ENCODE results near the gene RAPGEF1. TPM values are rescaled to one million over a fixed set of nuclear protein-coding genes. Genes with fewer than 3 reads are reported as not detected.

The RAPGEF1 gene, protein sequence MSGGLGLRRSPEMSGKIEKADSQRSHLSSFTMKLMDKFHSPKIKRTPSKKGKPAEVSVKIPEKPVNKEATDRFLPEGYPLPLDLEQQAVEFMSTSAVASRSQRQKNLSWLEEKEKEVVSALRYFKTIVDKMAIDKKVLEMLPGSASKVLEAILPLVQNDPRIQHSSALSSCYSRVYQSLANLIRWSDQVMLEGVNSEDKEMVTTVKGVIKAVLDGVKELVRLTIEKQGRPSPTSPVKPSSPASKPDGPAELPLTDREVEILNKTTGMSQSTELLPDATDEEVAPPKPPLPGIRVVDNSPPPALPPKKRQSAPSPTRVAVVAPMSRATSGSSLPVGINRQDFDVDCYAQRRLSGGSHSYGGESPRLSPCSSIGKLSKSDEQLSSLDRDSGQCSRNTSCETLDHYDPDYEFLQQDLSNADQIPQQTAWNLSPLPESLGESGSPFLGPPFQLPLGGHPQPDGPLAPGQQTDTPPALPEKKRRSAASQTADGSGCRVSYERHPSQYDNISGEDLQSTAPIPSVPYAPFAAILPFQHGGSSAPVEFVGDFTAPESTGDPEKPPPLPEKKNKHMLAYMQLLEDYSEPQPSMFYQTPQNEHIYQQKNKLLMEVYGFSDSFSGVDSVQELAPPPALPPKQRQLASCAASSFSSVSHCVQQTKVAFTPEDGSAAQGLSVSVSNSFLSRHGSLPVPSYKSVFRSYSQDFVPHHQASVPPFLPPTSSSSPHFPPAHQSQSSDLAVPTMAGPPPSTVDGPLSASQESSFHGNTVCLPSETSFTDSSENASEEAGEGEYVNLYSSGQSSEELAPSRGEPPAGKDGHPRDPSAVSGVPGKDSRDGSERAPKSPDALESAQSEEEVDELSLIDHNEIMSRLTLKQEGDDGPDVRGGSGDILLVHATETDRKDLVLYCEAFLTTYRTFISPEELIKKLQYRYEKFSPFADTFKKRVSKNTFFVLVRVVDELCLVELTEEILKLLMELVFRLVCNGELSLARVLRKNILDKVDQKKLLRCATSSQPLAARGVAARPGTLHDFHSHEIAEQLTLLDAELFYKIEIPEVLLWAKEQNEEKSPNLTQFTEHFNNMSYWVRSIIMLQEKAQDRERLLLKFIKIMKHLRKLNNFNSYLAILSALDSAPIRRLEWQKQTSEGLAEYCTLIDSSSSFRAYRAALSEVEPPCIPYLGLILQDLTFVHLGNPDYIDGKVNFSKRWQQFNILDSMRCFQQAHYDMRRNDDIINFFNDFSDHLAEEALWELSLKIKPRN (N-terminal part only)
- 89.5 and 106 TPM in 2 replicates for total RNA-seq

DNA sequence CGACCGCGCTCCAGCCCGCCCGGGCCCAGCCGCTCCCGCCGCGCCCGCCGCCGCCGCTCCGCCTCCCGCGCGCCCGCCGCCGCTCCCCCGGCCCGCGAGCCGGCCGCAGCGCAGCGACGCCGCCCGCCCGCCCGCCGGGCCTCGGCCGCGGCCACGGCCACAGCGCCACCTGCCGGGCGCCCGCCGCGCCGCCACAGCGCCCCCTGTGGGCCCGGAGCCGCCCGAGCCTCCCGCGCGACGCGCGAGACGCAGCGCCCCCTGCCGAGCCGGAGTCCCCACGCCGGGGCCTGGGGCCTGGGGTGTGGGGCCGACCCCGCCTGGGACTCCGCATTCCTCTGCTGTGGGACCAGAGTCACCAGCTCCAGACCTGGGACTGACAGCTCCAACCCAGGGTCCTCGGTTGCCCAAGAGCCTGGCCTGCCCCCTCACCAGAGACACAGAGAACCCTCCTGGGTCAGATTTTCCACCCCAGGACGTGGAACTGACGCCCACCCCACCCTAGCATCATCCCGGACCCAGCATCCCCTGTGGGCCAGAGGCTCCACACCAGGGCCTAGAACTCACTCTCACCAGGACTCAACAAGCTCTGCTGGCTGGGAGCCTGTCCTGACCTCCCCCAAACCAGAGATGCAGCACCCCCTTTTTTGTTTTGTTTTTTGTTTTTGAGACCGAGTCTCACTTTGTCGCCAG, at the start of gene RAPGEF1:
Gene RAPGEF1, minus strand, starts transcription at position 118 of the 690 bp plus-strand sequence. CDS start 246 bp downstream, outside the sequence.

DNA sequence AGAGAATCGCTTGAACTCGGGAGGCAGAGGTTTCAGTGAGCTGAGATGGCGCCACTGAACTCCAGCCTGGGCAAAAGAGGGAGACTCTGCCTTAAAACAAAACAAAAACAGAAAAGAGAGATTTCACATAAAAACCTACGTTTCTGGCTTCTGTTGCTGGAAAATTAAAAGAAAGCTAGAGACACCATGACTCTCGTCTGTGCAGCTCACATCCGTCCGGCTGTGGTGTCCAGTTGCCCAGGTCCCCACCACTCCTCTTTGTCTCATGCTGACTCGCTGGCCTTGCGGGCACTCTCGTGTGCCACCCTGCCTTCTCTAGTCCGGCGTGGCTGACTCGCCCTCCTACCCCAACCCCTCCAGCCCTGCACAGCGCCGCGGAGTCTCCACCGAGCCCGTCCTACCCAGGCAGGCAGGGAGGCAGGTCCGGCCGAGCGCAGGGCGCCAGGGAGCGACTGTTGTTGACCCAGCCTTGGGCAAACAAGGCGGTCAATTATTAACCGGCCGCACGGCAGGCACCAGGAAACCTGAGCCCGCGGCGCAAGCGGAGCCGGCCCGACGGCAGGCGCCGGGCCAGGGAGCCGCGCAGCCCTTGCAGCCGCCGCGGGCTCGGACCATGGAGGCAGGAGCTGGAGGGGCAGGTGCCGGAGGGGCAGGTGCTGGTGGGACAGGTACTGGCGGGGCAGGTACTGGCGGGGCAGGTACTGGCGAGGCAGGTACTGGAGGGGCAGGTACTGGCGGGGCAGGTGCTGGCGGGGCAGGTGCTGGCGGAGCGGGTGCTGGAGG, 194.7 kb downstream of the RAPGEF1 start, which contains the start of gene PRRT1B:
Gene PRRT1B, plus strand, starts transcription at position 521 of the 783 bp plus-strand sequence. Its CDS starts 93 bp downstream, at position 614.

DNA sequence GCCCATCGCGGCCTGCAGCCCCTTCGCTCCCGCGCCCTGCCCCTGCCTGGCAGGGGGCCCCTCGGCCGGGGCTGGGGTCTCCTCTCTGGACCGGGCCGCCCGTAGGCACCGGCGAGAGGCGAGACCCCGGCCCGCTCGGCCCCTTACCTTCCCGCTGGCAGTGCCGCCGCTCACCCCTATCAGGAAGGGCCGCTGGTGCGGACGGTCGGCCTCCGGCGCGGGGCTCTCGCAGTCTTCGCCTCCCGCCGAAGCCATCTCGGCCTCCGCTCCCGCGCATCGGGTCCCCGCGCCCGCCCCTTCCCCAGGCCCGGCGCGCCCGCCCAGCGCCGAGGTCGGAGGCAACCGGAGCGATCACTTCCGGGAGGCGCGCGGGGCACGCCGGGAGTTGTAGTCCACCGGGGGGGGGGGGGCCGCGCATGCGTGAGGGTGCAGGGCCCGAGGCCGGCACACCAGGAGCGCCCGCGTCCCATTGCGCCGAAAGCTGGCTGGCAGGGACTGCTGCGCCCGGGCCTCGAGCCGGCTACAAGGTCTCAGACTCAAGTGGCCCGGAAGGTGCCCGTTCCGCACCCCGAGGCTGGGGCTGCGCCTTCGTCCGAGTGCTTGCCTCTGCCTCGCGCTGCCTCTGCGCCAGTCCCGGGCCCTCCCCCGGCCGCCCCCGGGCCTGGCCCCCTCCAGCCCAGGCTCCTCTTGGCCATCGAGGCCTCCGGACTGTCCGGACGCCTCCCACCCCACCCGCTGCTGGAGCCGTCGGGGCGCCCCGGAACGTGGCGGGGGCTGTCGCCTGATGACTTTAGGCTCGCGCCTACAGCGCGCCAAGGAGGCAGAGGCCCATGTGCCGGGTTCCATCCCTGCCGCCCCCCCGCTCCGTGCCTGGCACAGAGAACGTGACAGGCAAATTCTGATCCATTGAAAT, 208.7 kb downstream of the RAPGEF1 start, which contains the start of gene UCK1:
Gene UCK1, minus strand, starts transcription at position 344 of the 913 bp plus-strand sequence. Its CDS starts 89 bp downstream, at position 255.

Small RNA genes within 50 kb of the gene (small RNA-seq; reads per million reads assigned to genes)
- gene EIF4A1P3 (not detected), gene RF00272 (not detected), gene RN7SL328P (not detected)

Other genes with a start within 250 kb of the RAPGEF1 start
- gene POMT1, start 237.2 kb downstream of the RAPGEF1 start, total RNA-seq, result 32.5 and 33.3 TPM in 2 replicates
- gene UCK1, start 208.8 kb downstream of the RAPGEF1 start, total RNA-seq, result 14.4 and 14.5 TPM in 2 replicates
- gene PRRT1B, start 194.6 kb downstream of the RAPGEF1 start, total RNA-seq, result not detected in 2 replicates